ENCODE measurements around the gene BRME1. TPM values are rescaled to one million over a fixed set of nuclear protein-coding genes. Genes with fewer than 3 reads are reported as not detected.
"Not testable (repeated sequence)": the region's sequence is repeated elsewhere in the genome, so short reads cannot be mapped to it uniquely, and the experiment has no call there.

BRME1 gene
- total RNA-seq, 2 experiments from 2014 or later, result 6.3 to 8.0 TPM

- H3K9me3 Mint-ChIP-seq, result no peaks in the 10 kb centered on the region
Measured at GRCh38 chr19:13935765-13936510, 30.0 kb upstream of the BRME1 start.

GRCh38 chr19:13934785-13935109 is 28.8 kb upstream of the BRME1 start:
- Mint-ChIP-seq H3K4me1 (no peaks in the 10 kb centered on the region), H3K27me3 (peaks cover 7% of the 10 kb centered on the region), H3K27ac (no peak overlapping the region), H3K4me3 (no peak overlapping the region), H3K36me3 (ENCODE audit: low read depth) (no peaks in the 10 kb centered on the region), H3K9me3 (no peaks in the 10 kb centered on the region)
- POLR2A ChIA-PET, result no interaction called here
- no peak for DNase-seq
- CTCF ChIA-PET, result no interaction called here

More at GRCh38 chr19:13935765-13936510, 30.0 kb upstream of the BRME1 start:
- Mint-ChIP-seq H3K36me3 (ENCODE audit: low read depth) (no peaks in the 10 kb centered on the region), H3K4me1 (no peaks in the 10 kb centered on the region), H3K4me3 (no peak overlapping the region), H3K27ac (no peak overlapping the region), H3K27me3 (peaks cover 7% of the 10 kb centered on the region)
- DNase-seq, result no peak
- ChIA-PET POLR2A (no interaction called here), CTCF (no interaction called here)

- CTCF ChIA-PET, result interaction anchor here (0.5 to 0.9 kb wide), 3 partner anchors 15 to 94 kb away, joined by 3 to 5 read pairs (median 3); no protein-coding TSS in a partner anchor
- H3K27ac Mint-ChIP-seq, result no peak overlapping the region
- H3K4me3 Mint-ChIP-seq, result no peak overlapping the region
- no peaks in the 10 kb centered on the region for H3K9me3 Mint-ChIP-seq
- POLR2A ChIA-PET, result no interaction called here
- H3K36me3 Mint-ChIP-seq (ENCODE audit: low read depth), result peaks cover 4% of the 10 kb centered on the region
- peaks cover 5% of the 10 kb centered on the region for H3K27me3 Mint-ChIP-seq
- DNase-seq, result no peak
- H3K4me1 Mint-ChIP-seq, result no peaks in the 10 kb centered on the region
Measured at GRCh38 chr19:13932911-13933393, 27.0 kb upstream of the BRME1 start.

DNA sequence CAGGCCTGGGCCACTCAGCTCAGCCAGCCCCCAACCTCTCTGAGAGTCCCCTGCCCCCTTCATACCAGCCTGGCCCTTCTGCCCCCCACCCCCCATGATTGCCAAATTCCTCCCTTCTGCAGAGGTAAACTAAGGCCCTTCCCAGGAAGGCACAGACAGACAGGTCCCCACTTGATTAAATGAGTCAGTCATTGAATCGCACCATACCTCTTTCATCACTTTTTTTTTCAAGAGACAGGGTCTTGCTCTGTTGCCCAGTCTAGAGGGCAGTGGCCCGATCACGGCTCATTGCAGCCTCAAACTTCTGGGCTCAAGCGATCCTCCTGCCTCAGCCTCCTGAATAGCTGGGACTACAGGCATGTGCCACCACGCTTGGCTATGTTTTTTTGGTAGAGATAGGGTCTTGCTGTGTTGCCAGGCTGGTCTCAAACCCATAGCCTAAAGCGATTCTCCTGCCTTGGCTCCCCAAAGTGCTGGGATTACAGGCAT is 26.3 kb upstream of the BRME1 start:
- no peaks in the 10 kb centered on the region for H3K4me1 Mint-ChIP-seq
- H3K36me3 Mint-ChIP-seq (ENCODE audit: low read depth), result peaks cover 6% of the 10 kb centered on the region
- H3K4me3 Mint-ChIP-seq, result no peak overlapping the region
- ChIA-PET POLR2A (no interaction called here), CTCF (no interaction called here)
- peak overlapping the region; percentile 76 for H3K27ac Mint-ChIP-seq
- DNase-seq, result no peak
- no peaks in the 10 kb centered on the region for H3K27me3 Mint-ChIP-seq
- H3K9me3 Mint-ChIP-seq, result no peaks in the 10 kb centered on the region

DNA sequence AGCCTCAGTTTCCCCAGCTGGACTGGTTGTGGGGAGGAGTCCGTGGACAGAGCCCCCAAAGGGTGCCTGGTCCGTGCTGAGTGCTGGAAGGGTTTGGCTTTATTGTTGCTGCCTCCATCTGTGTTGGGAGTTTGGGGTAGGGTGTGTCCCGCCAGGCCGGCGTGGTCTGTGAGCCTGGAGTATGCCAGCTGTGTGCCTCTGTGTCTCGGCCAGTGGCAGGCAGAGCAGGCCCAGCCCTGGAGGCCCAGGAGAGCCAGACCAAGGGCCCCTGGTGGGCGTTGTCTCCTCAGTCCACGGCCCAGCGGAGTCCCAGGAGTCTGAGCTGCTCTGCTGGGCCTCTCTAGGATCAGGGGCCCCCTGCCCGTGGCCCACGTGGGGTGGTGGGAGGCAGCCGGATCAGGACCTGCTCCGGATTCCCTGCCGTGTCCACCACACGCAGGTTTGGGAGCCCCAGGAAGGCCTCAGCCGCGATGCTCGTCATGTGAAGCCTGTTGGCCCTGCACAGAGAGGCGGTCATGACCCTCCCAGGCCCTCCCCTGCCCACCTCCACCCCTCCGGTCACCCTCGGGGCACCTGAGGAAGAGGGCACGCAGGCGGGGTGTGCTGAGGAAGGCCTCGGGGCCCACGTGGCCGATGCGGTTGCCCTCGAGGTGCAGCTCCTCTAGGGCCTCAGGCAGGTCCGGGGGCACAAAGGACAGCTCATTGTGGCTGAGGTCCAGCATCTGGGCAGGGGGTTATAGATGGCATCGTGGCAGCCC is 25.7 kb upstream of the BRME1 start:
- DNase-seq, result no peak
- ChIA-PET CTCF (no interaction called here), POLR2A (no interaction called here)
- Mint-ChIP-seq H3K27ac (no peak overlapping the region), H3K4me1 (no peaks in the 10 kb centered on the region), H3K36me3 (ENCODE audit: low read depth) (peaks cover 13% of the 10 kb centered on the region), H3K9me3 (no peaks in the 10 kb centered on the region), H3K4me3 (no peak overlapping the region), H3K27me3 (no peaks in the 10 kb centered on the region)

GRCh38 chr19:13930402-13930801 is 24.5 kb upstream of the BRME1 start:
- Mint-ChIP-seq H3K4me3 (no peak overlapping the region), H3K4me1 (no peaks in the 10 kb centered on the region), H3K9me3 (no peaks in the 10 kb centered on the region), H3K27ac (no peak overlapping the region), H3K27me3 (no peaks in the 10 kb centered on the region), H3K36me3 (ENCODE audit: low read depth) (peaks cover 15% of the 10 kb centered on the region)
- CTCF ChIA-PET, result interaction anchor here (0.7 kb wide), 1 partner anchor 9 kb away, joined by 4 read pairs; no protein-coding TSS in a partner anchor
- DNase-seq, result no peak
- POLR2A ChIA-PET, result no interaction called here

DNA sequence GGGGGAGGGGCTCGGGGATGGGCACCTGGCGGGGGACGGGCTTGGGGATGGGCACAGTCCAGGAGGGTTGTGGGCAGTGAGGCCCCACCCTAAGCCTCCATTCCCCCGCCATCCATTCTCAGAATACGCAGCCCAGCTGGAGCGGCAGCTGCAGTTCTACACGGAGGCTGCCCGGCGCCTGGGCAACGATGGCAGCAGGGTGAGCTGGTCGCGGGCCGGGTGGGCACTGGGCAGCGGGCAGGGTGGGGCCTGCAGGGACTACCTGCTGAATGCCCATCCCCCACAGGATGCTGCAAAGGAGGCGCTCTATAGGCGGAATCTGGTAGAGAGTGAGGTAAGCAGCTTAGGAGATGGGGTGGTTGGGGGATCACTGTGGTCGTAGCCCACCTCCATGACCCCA is 24.0 kb upstream of the BRME1 start:
- no peaks in the 10 kb centered on the region for H3K4me1 Mint-ChIP-seq
- H3K27ac Mint-ChIP-seq, result no peak overlapping the region
- H3K36me3 Mint-ChIP-seq (ENCODE audit: low read depth), result peaks cover 16% of the 10 kb centered on the region
- no peaks in the 10 kb centered on the region for H3K9me3 Mint-ChIP-seq
- ChIA-PET POLR2A (no interaction called here), CTCF (no interaction called here)
- DNase-seq, result no peak
- no peak overlapping the region for H3K4me3 Mint-ChIP-seq
- no peaks in the 10 kb centered on the region for H3K27me3 Mint-ChIP-seq

GRCh38 chr19:13929340-13929739 is 23.4 kb upstream of the BRME1 start:
- CTCF ChIA-PET, result no interaction called here
- H3K4me3 Mint-ChIP-seq, result no peak overlapping the region
- no peak overlapping the region for H3K27ac Mint-ChIP-seq
- no peak for DNase-seq
- H3K36me3 Mint-ChIP-seq (ENCODE audit: low read depth), result peaks cover 20% of the 10 kb centered on the region
- no peaks in the 10 kb centered on the region for H3K4me1 Mint-ChIP-seq
- no peaks in the 10 kb centered on the region for H3K27me3 Mint-ChIP-seq
- POLR2A ChIA-PET, result no interaction called here
- H3K9me3 Mint-ChIP-seq, result no peaks in the 10 kb centered on the region

- Mint-ChIP-seq H3K27me3 (no peaks in the 10 kb centered on the region), H3K4me3 (no peak overlapping the region), H3K9me3 (no peaks in the 10 kb centered on the region), H3K27ac (no peak overlapping the region), H3K36me3 (ENCODE audit: low read depth) (peaks cover 37% of the 10 kb centered on the region), H3K4me1 (no peaks in the 10 kb centered on the region)
- no peak for DNase-seq
- POLR2A ChIA-PET, result no interaction called here
- CTCF ChIA-PET, result interaction anchor here (0.5 to 1.9 kb wide), 3 partner anchors 65 to 660 kb away, joined by 3 to 4 read pairs (median 3); partner anchors contain the start of gene MISP3
Measured at GRCh38 chr19:13926715-13927114, 20.8 kb upstream of the BRME1 start.

- H3K27ac Mint-ChIP-seq, result no peak overlapping the region
- H3K36me3 Mint-ChIP-seq (ENCODE audit: low read depth), result peaks cover 44% of the 10 kb centered on the region
- peaks cover 3% of the 10 kb centered on the region for H3K4me1 Mint-ChIP-seq
- peaks cover 3% of the 10 kb centered on the region for H3K9me3 Mint-ChIP-seq
- no peak for DNase-seq
- CTCF ChIA-PET, result interaction anchor here (0.5 to 1.9 kb wide), 3 partner anchors 64 to 660 kb away, joined by 3 to 4 read pairs (median 3); partner anchors contain the start of gene MISP3
- POLR2A ChIA-PET, result no interaction called here
- H3K4me3 Mint-ChIP-seq, result no peak overlapping the region
- H3K27me3 Mint-ChIP-seq, result no peaks in the 10 kb centered on the region
Measured at GRCh38 chr19:13926010-13926409, 20.1 kb upstream of the BRME1 start.

DNA sequence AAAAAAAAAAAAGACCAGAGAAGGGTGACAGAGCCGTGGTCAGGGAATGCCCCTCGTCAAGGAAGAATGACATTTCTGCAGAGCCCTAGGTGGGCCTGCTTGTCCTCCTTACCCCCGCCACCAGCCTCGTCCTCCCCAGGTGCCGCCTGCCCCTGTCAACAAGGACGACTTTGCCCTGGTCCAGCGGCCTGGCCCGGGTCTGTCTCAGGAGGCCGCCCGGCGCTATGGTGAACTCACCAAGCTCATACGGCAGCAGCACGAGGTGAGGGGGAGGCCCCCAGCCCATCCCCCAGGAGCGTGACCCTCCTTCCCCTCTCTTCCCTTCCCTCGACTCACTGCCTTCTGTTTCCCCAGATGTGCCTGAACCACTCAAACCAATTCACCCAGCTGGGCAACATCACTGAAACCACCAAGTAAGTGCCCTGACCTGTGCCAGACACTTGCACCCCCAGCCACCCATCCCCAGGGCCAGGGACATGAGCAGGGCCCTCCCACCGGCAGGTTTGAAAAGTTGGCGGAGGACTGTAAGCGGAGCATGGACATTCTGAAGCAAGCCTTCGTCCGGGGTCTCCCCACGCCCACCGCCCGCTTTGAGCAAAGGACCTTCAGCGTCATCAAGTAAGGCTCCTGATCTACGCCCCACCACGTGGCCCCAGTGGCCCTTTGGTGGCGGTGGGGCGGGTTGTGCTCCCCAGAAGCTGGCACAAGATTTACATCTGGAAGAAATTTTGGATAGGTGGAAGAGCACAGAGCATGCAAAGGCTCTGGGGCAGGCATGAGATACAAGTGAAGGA is 17.5 kb upstream of the BRME1 start:
- H3K27ac Mint-ChIP-seq, result no peak overlapping the region
- DNase-seq, result no peak
- ChIA-PET CTCF (no interaction called here), POLR2A (no interaction called here)
- no peaks in the 10 kb centered on the region for H3K27me3 Mint-ChIP-seq
- peaks cover 6% of the 10 kb centered on the region for H3K9me3 Mint-ChIP-seq
- peaks cover 56% of the 10 kb centered on the region for H3K36me3 Mint-ChIP-seq (ENCODE audit: low read depth)
- H3K4me1 Mint-ChIP-seq, result peaks cover 3% of the 10 kb centered on the region
- no peak overlapping the region for H3K4me3 Mint-ChIP-seq

GRCh38 chr19:13922118-13922517 is 16.2 kb upstream of the BRME1 start:
- H3K27ac Mint-ChIP-seq, H3K4me3 Mint-ChIP-seq, DNase-seq, POLR2A ChIA-PET, H3K27me3 Mint-ChIP-seq, H3K4me1 Mint-ChIP-seq, H3K9me3 Mint-ChIP-seq: not testable (repeated sequence)
- peaks cover 53% of the 10 kb centered on the region for H3K36me3 Mint-ChIP-seq (ENCODE audit: low read depth)
- CTCF ChIA-PET, result interaction anchor here (1.3 to 1.9 kb wide), 2 partner anchors 16 to 214 kb away, joined by 4 to 5 read pairs; partner anchors contain the start of genes ASF1B and PODNL1
